HG02588 (cell line): ENCODE data around the gene ADPRHL1.

Source experiments
- ATAC-seq: cut with Tn5 transposase; IDR thresholded peaks from one replicate; pipeline ENCODE4 v1.9.1; 2021; ENCODE audit warnings: mild to moderate bottlenecking, moderate library complexity; ENCODE audit not compliant: unreplicated experiment

Gene ADPRHL1

DNA sequence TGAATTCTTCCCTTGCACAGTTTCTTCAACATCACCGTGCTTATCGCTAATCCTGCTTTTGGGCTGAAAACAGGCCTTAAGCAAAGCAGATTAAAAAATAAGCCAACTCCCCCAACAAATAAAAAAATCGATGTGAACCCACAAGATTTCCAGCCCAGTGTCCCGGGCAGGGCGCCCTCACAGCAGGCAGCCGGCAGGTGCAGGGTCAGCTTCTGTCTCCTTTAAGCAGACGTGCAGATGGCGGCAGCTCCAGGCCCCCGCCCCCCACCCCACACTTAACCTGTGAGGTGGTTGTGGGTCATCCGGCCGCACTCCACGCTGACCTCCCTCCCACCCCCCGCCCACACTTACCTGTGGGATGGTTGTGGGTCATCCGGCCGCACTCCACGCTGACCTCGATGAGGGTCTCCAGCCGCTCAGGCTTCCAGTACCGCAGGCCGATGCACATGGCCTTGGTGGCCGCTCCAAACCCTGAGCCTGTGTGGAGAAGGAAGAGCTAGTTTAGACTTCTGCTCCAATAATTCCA is 19.8 kb downstream of the ADPRHL1 start:
- no peak for ATAC-seq

GRCh38 chr13:113432506-113433270 is 20.6 kb downstream of the ADPRHL1 start:
- ATAC-seq = no peak

- ATAC-seq = no peak
Measured at GRCh38 chr13:113431171-113431570, 22.1 kb downstream of the ADPRHL1 start.

DNA sequence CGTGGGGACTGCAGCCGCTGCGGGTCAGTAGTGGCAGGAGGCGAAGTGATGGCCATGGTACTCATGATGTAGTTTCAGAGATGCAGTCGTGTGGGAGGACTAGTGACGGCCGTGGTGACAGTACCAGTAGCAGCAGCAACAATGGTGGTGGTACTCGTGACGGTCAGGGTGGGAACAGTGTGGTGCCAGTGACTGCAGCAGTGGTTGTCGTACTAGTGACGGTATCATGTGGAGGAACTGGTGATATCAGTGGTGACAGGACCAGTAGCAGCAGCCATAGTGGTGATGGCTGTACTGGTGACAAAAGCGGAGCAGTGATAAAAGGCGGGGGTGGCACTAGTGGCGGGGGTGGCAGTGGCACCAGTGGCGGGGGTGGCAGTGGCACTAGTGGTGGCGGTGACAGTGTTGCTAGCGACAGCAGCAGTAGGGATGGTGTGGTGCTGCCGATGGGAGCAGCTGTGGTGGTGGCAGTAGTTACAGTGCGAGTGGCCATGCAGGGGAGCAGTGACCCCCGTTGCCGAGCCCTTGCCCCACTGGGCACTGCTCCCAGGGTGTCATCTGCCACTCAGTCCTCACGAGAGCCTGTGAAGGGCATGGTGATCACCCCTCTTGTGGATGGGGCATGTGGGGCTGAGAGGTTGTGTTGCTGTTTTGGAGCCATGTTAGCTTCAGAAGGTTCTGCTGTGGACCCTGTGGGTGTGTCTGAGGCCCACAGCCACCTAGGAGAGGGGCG is 22.7 kb downstream of the ADPRHL1 start:
- ATAC-seq = no peak

DNA sequence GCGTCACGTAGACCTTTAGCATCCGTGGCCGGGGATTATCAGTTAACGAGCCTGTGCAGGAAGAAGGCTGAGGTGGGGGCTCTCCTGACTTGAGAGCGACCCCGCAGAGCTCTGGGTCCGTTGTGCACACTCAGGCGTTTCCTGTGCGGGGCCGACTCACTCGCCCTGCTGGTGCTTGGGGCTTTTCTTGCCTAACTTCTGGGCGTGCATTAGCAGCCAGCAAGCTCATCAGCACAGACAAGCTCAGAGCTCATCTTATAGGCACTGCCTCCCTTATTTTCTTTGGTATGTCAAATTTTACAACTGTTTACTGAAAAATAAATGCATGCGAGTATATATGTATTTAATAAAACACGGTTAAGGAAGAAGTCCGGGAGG is 23.7 kb downstream of the ADPRHL1 start:
- ATAC-seq = no peak

DNA sequence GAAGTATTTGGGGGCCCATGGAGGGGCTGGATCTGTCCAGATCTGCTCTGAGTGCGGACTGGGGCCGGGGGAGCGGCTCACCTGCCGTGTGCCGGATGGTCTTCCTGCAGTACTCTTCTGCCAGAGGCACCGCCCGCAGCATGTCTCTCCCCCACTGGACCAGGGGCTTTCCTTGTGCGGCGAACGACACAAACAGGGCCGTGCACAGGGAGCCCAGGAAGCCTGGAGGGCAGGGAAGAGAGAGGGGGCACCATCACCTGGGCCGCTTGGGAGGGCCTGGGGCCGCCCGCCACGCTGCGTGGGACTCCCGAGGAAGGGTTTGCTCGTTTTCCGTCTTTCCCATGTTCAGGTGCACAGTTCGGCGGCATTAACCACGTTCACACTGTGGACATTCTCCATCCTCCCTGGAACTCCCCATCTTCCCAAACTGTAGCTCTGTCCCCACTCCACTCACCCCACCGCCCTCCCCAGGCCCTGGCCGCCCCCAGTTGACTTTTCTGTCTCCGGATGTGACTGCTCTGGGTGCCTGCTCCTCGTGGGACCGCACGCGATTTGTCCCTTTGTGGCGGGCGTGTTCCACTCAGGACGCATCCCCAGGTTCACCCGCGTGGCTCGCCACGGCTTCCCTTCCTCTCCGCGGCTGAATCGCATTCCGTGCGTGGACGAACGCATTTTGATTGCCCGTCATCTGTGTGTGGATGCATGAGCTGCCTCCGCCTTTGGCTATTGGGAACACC is 24.2 kb downstream of the ADPRHL1 start:
- ATAC-seq = no peak

- no peak for ATAC-seq
Measured at GRCh38 chr13:113428469-113428865, 24.8 kb downstream of the ADPRHL1 start.

DNA sequence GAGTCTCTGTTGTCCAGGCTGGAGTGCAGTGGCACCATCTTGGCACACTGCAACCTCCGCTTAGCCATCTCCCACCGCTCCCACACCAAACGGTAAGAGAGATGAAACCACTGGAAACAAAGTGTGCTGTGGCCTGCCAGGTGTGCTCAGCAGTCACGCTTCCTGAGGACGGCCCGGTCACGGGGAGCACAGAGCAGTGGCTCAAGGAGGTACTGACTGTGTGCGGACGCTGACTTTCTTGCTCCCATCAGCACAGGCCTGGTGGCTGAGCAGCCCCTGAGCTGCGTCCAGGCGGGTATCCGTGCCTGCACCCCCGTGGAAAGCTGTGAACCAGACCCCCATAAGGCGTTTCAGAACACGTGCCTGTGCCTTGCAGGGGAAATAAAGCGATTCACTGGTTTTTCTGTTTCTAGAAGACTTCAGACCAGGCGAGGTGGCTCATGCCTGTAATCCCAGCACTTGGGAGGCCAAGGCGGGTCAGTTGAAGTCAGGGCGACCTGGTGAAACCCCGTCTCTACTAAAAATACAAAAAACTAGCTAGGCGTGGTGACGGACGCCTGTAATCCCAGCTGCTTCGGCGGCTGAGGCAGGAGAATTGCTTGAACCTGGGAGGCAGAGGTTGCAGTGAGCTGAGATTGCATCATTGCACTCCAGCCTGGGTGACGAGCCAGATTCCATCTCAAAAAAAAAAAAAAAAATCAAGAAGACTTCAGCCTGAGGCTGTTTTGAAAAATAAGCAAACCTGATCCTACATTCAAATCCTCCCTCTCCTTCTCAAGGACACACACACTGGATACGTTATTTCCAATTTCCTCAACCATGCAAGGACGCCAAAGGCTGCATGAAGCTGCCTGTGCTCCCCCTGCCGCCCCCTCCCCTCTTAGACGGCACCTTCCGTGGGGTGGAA is 25.5 kb downstream of the ADPRHL1 start:
- no peak for ATAC-seq

DNA sequence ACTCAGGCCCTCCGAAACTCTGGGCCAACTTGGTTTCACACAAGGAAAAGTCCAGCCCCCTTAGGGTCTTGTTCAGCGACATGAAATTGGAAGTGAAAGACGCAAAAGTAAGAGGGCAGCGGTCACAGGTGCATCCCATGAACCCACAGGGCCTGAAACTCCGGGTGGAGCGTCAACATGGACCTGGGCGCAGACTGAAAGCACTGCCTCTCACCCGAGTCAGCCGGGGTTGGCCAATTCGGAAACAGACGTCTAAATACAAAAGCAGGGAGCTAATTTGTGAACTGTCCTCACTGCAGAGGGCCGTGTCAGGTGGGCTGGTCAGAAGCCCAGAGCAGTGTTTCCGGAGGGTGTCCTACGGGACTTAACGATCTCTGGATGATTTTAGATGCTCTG is 26.7 kb downstream of the ADPRHL1 start:
- ATAC-seq = no peak

- no peak for ATAC-seq
Measured at GRCh38 chr13:113425941-113426590, 27.2 kb downstream of the ADPRHL1 start.

GRCh38 chr13:113423520-113424163 is 29.6 kb downstream of the ADPRHL1 start:
- ATAC-seq = no peak

DNA sequence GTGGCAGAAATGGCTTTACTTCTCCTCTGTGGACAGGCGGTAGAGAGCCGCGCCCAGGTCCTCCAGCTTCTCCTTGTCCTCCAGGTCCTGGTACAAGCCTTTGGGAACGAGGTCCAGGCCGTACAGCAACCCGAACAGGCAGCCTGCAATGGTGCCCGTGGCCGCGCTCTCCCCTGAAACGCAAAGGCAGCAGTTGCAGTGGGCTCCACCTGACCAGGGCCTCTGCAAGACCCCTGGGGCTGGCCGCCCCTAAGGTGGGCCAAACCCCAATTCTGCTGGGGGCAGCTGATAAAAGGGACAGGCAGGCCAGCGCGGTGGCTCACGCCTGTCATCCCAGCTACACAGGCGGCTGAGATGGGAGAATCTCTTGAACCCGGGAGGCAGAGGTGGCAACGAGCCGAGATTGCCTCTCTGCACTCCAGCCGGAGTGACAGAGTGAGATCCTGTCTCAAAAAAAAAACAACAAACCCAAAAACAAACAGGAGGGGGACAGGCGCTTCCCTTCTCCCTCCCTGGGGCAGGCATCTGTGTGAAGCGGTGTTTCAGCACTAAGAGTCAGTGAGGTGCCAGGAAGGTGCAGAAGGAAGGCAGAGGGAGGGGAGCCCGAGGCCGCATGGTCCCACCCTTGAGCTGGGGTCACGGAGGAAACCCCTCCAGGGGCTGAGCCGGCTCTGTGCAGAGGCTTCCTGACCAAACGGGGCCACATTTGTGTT is 30.3 kb downstream of the ADPRHL1 start:
- ATAC-seq = no peak

GRCh38 chr13:113421673-113422270 is 31.5 kb downstream of the ADPRHL1 start:
- ATAC-seq = no peak

DNA sequence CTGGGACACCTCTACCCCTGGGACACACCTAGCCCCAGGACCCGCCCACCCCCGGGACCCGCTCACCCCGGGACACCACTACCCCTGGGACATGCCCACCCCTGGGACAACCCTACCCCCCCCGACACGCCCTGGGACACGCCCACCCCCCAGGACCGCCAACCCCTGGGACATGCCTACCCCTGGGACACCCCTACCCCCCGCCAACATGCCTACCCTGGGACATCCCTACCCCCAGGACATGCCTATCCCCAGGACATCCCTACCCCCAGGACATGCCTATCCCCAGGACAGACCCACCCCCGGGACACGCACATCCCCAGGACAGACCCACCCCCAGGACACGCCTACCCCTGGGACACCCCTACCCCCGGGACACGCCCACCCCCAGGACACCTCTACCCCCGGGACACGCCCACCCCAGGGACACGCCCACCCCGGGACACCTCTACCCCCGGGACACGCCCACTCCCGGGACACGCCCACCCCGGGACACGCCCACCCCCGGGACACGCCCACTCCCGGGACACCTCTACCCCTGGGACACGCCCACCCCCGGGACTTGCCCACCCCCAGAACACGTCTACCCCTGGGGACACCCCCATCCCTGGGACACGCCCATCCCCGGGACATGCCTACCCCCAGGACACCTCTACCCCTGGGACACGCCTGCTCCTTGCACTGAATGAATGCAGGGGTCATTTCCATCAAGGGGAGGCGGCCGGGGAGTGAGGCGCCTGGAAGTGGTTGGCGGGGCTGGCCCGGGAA is 32.3 kb downstream of the ADPRHL1 start:
- no peak for ATAC-seq

- ATAC-seq = no peak
Measured at GRCh38 chr13:113420232-113420631, 33.1 kb downstream of the ADPRHL1 start.

- no peak for ATAC-seq
Measured at GRCh38 chr13:113419531-113420193, 33.6 kb downstream of the ADPRHL1 start.

GRCh38 chr13:113418722-113419049 is 34.6 kb downstream of the ADPRHL1 start:
- ATAC-seq = no peak
